AG09309 (cell line): ENCODE data around the gene ZSCAN16.

Experiments
- DNase-seq: peaks from one replicate; pipeline ENCODE4 v3.0.0-alpha.2; 2010; ENCODE audit warnings: low read depth
- H3K4me3 ChIP-seq: 2 replicates; pipeline ENCODE4 v1.5.1; 2011; ENCODE audit warnings: mild to moderate bottlenecking, low read depth, low read length, moderate library complexity; ENCODE audit not compliant: control insufficient read depth
- CTCF ChIP-seq: IDR thresholded peaks from 2 replicates; pipeline ENCODE4 v1.5.1; 2011; ENCODE audit warnings: mild to moderate bottlenecking, low read depth, low read length, inconsistent platforms; ENCODE audit not compliant: insufficient read depth, control insufficient read depth; ENCODE audit errors: missing control alignments

ZSCAN16 gene

GRCh38 chr6:28125401-28125800, 992 bp downstream of the ZSCAN16 start:
- no peak overlapping the region for H3K4me3 ChIP-seq
- no peak for DNase-seq
- TF ChIP-seq CTCF, result no peak

GRCh38 chr6:28134015-28134414, 9.6 kb downstream of the ZSCAN16 start:
- peak; percentile 51 for TF ChIP-seq CTCF

GRCh38 chr6:28134716-28135115, 10.3 kb downstream of the ZSCAN16 start:
- DNase-seq, result no peak
- H3K4me3 ChIP-seq, result no peak overlapping the region
- no peak for TF ChIP-seq CTCF

More at GRCh38 chr6:28134015-28134414, 9.6 kb downstream of the ZSCAN16 start:
- DNase-seq, result no peak
- no peak overlapping the region for H3K4me3 ChIP-seq

GRCh38 chr6:28135393-28135792, 11.0 kb downstream of the ZSCAN16 start:
- no peak overlapping the region; the same call in 1 of the 2 replicates for H3K4me3 ChIP-seq
- TF ChIP-seq CTCF, result no peak
- no peak for DNase-seq

GRCh38 chr6:28136585-28137504, 12.4 kb downstream of the ZSCAN16 start:
- peak overlapping the region; percentile 83 for H3K4me3 ChIP-seq
- DNase-seq, result peak; percentile 83
- no peak for TF ChIP-seq CTCF

- TF ChIP-seq CTCF, result no peak
- peak overlapping the region; percentile 83 for H3K4me3 ChIP-seq
- DNase-seq, result no peak
These were observed 13.1 kb downstream of the ZSCAN16 start for GRCh38 chr6:28137505-28137981.
